ENCODE measurements around the gene TCEANC2. TPM values are rescaled to one million over a fixed set of nuclear protein-coding genes. Genes with fewer than 3 reads are reported as not detected.
A peak's percentile ranks its signal among the peaks of the same experiment; 100 is the strongest.

Gene TCEANC2
- total RNA-seq, 2 donors from 2014 or later: 2.5 to 5.0 TPM

DNA sequence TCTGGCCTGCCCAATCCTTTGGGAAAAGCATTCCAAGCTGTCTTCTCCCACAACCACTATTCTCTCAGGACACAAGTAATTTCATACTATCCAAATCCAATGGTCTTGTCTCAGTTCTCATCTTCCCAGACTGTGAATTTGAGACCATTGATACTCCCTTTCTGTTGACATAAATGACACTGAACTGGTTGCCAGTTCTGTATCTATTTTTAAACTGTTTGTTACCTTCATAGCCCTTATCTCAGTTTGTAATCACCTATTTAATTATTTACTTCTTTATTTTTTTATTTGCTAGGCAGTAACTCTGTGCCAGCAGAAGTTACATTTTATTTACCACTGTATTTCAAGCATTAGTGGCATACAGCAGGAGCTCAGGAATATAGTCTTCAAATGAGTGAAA lies 24.0 kb downstream of the TCEANC2 start:
- Histone ChIP-seq H3K27me3 (replicated peaks; ENCODE audit: insufficient read depth) (no peaks in the 10 kb centered on the region), H3K4me1 (replicated peaks) (peaks cover 6% of the 10 kb centered on the region), H3K36me3 (no peaks in the 10 kb centered on the region), H3K27ac (peak overlapping the region; percentile 41 to 71), H3K9me3 (no peaks in the 10 kb centered on the region), H3K4me3 (no peak overlapping the region)
- DNase-seq (ENCODE audit: low spot score): no peak
- TF ChIP-seq, protein P1, sequence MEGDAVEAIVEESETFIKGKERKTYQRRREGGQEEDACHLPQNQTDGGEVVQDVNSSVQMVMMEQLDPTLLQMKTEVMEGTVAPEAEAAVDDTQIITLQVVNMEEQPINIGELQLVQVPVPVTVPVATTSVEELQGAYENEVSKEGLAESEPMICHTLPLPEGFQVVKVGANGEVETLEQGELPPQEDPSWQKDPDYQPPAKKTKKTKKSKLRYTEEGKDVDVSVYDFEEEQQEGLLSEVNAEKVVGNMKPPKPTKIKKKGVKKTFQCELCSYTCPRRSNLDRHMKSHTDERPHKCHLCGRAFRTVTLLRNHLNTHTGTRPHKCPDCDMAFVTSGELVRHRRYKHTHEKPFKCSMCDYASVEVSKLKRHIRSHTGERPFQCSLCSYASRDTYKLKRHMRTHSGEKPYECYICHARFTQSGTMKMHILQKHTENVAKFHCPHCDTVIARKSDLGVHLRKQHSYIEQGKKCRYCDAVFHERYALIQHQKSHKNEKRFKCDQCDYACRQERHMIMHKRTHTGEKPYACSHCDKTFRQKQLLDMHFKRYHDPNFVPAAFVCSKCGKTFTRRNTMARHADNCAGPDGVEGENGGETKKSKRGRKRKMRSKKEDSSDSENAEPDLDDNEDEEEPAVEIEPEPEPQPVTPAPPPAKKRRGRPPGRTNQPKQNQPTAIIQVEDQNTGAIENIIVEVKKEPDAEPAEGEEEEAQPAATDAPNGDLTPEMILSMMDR (IDR thresholded peaks at IDR 0.05): no peak
- TF ChIP-seq POLR2A (IDR thresholded peaks at IDR 0.05): no peak
- peak; percentile 46 for TF ChIP-seq POLR2AphosphoS5 (IDR thresholded peaks at IDR 0.05)
- intact Hi-C loops (cut with DNase I): no loop called here

DNA sequence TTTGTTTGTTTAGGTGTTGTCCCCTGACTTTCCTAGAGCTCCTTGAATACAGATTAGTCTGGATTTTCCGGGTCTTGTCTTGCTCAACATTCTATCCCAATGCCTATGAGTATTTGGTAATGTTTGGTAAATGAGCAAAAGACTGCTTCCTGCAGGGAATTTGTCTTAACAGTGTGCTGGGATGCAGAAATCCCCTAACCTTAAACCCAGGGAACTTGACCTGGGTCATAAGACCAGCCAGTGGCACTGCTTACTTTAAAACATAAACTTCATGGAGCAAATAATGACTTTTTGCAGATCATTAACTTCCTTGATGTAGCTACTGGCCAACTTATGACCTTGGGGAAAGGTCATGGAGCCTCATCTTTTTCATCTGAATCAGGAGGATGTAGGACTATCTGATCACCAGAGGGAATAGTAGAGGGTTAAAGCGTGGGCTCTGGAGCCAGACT lies 27.2 kb downstream of the TCEANC2 start:
- Histone ChIP-seq H3K27ac (no peak overlapping the region), H3K36me3 (no peaks in the 10 kb centered on the region), H3K9me3 (no peaks in the 10 kb centered on the region), H3K4me3 (no peak overlapping the region), H3K27me3 (replicated peaks; ENCODE audit: insufficient read depth) (no peaks in the 10 kb centered on the region), H3K4me1 (replicated peaks) (peaks cover 6% of the 10 kb centered on the region)
- no peak for DNase-seq (ENCODE audit: low spot score)
- TF ChIP-seq, protein P1 (IDR thresholded peaks at IDR 0.05): no peak
- TF ChIP-seq POLR2A (IDR thresholded peaks at IDR 0.05) (no peak), POLR2AphosphoS5 (IDR thresholded peaks at IDR 0.05) (no peak)
- intact Hi-C loops (cut with DNase I): no loop called here
- WGBS: 96% methylated on average over 2 of the region's 2 CpGs

DNA sequence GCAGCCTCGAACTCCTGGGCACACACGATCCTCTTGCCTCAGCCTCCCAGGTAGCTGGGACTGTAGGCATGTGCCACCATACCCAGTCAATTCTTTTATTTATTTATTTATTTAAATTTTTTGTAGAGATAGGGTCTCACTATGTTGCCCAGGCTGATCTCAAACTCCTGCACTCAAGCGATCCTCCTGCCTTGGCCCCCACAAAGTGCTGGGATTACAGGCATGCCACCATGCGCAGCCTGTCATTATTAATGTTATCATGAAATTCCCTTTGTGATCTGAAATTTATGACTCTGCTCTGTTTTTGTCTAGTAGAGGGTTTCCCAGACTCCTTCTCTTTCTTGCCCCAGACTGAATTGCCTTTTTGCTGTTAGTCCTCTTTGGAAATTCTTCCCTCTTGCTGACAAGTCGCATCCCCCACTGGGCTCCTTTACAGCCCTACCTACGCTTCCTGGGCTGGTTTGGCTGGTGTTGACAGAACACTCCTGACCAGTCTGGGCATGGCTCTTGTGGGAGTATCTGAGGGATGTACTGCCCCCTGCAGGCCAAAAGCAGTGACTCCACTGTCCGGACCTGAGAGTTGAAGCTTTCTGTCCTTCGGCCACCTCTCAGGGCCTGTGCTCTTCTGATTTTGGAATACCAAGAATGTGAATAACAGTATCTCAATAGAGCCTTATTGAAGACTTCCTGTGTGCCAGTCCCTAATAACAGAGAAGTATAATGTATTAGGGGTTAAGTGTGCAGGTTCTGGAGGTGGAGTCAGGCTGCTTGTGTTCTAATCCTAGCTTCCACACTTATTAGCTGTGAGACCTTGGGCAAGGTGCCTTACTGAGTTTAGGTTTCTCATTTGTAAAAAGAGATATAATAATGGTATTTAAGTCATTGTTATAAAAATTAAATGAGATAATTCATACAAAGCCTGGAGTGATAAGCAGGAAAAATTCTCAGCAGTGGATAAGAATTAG lies 28.2 kb downstream of the TCEANC2 start:
- Histone ChIP-seq H3K36me3 (no peaks in the 10 kb centered on the region), H3K9me3 (no peaks in the 10 kb centered on the region), H3K27ac (no peak overlapping the region), H3K4me3 (no peak overlapping the region), H3K27me3 (replicated peaks; ENCODE audit: insufficient read depth) (no peaks in the 10 kb centered on the region), H3K4me1 (replicated peaks) (peaks cover 6% of the 10 kb centered on the region)
- TF ChIP-seq POLR2A (IDR thresholded peaks at IDR 0.05) (no peak), POLR2AphosphoS5 (IDR thresholded peaks at IDR 0.05) (peak; percentile 69)
- TF ChIP-seq, protein P1 (IDR thresholded peaks at IDR 0.05): peak; percentile 29 to 81 (median 71)
- intact Hi-C loops (cut with DNase I): no loop called here
- peak; percentile 80 for DNase-seq (ENCODE audit: low spot score)
- 78% methylated on average over 8 of the region's 8 CpGs for WGBS

DNA sequence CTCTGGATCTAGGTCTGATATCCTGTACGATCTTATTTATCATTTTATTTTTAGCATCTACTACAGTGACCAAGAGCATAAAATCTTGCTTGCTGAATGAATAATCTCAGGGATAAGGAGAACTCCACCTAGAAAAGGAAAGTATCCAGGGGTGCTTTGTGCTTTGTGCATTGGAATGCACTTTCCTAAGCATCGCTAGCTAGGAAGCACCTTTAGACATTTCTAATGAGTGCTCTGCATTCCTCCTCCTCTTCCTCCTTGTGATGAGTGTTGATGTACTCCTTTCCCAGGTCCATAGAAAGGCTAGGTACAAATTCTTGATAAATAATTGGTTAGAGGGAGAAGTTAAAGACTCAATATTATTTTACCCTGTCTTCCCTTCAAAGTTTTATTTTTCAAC lies 31.4 kb downstream of the TCEANC2 start:
- Histone ChIP-seq H3K4me1 (replicated peaks) (no peaks in the 10 kb centered on the region), H3K36me3 (no peaks in the 10 kb centered on the region), H3K27me3 (replicated peaks; ENCODE audit: insufficient read depth) (no peaks in the 10 kb centered on the region), H3K27ac (no peak overlapping the region), H3K4me3 (no peak overlapping the region), H3K9me3 (no peaks in the 10 kb centered on the region)
- DNase-seq (ENCODE audit: low spot score): no peak
- TF ChIP-seq POLR2A (IDR thresholded peaks at IDR 0.05) (no peak), POLR2AphosphoS5 (IDR thresholded peaks at IDR 0.05) (no peak)
- TF ChIP-seq, protein P1 (IDR thresholded peaks at IDR 0.05): no peak
- WGBS: 97% methylated on average over 2 of the region's 2 CpGs
- intact Hi-C loops (cut with DNase I): no loop called here

DNA sequence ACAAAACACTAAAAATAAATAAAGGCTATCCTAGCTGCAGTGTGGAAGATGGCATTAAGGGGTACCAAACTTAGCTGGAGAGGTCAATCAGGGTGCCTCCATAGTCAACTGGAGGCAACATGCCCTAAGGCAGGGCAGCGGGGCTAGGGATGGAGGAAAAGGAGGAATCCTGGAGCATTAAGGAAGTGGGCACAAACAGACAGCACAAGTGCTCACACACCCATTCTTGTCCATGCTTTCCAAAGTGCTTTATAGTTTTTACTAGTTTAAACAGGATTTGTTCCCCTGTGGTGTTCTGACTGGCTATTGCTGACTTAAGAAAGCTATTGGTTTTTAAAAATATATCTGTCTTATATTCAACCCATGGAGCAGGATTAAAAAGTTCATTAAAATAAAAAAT lies 33.3 kb downstream of the TCEANC2 start:
- H3K36me3 ChIP-seq: no peaks in the 10 kb centered on the region
- TF ChIP-seq, protein P1 (IDR thresholded peaks at IDR 0.05): no peak
- H3K4me1 ChIP-seq (replicated peaks): no peaks in the 10 kb centered on the region
- WGBS: 93% methylated on average over 1 of the region's 1 CpG
- no peaks in the 10 kb centered on the region for H3K27me3 ChIP-seq (replicated peaks; ENCODE audit: insufficient read depth)
- H3K9me3 ChIP-seq: no peaks in the 10 kb centered on the region
- no peak overlapping the region for H3K27ac ChIP-seq
- intact Hi-C loops (cut with DNase I): no loop called here
- H3K4me3 ChIP-seq: no peak overlapping the region
- DNase-seq (ENCODE audit: low spot score): no peak
